Measurements from ENCODE around the gene CX3CR1. TPM values are rescaled to one million over a fixed set of nuclear protein-coding genes. Genes with fewer than 3 reads are reported as not detected.
"Not testable (repeated sequence)": the region's sequence is repeated elsewhere in the genome, so short reads cannot be mapped to it uniquely, and the experiment has no call there.

CX3CR1 gene
- total RNA-seq, 2 donors from 2014 or later = 0.57 to 0.66 TPM

DNA sequence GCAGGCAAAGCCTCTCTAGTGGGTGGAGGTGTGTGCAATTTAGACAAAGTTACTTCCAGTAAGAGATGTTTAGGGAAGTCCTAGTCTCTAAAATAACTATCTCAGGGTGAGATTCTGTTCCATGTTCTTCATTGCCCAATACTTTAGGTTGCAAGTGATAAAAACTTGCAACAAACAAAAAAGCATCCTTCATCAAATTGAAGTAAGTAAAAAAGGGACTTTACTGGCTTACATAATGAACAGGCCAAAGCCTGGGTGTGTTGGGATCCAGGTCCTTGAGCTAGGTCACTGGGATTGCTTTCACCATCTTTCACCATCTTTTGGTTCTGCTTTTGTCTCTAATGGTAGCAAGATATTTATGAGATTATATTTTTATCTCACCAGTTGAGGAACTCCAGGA lies 38.3 kb downstream of the CX3CR1 start:
- no peak overlapping the region for H3K27ac ChIP-seq
- no peak overlapping the region for H3K9ac ChIP-seq (ENCODE audit: low read depth in 2 of 2, low read length in 2 of 2)
- H3K9me3 ChIP-seq = no peaks in the 10 kb centered on the region
- H3K4me3 ChIP-seq = no peak overlapping the region
- TF ChIP-seq, protein P1, sequence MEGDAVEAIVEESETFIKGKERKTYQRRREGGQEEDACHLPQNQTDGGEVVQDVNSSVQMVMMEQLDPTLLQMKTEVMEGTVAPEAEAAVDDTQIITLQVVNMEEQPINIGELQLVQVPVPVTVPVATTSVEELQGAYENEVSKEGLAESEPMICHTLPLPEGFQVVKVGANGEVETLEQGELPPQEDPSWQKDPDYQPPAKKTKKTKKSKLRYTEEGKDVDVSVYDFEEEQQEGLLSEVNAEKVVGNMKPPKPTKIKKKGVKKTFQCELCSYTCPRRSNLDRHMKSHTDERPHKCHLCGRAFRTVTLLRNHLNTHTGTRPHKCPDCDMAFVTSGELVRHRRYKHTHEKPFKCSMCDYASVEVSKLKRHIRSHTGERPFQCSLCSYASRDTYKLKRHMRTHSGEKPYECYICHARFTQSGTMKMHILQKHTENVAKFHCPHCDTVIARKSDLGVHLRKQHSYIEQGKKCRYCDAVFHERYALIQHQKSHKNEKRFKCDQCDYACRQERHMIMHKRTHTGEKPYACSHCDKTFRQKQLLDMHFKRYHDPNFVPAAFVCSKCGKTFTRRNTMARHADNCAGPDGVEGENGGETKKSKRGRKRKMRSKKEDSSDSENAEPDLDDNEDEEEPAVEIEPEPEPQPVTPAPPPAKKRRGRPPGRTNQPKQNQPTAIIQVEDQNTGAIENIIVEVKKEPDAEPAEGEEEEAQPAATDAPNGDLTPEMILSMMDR (IDR thresholded peaks at IDR 0.05) = no peak
- no peaks in the 10 kb centered on the region for H3K36me3 ChIP-seq
- intact Hi-C loops (cut with DNase I) = no loop called here
- H3K4me1 ChIP-seq = no peaks in the 10 kb centered on the region
- no peak for DNase-seq
- no peaks in the 10 kb centered on the region for H3K27me3 ChIP-seq

GRCh38 chr3:39237027-39237426 lies 42.8 kb downstream of the CX3CR1 start:
- TF ChIP-seq, protein P1 (IDR thresholded peaks at IDR 0.05) = no peak
- no peak for DNase-seq
- no peak overlapping the region for H3K27ac ChIP-seq
- H3K9me3 ChIP-seq = no peaks in the 10 kb centered on the region
- no peaks in the 10 kb centered on the region for H3K27me3 ChIP-seq
- no peak overlapping the region for H3K9ac ChIP-seq (ENCODE audit: low read depth in 2 of 2, low read length in 2 of 2)
- intact Hi-C loops (cut with DNase I) = no loop called here
- no peaks in the 10 kb centered on the region for H3K36me3 ChIP-seq
- no peak overlapping the region for H3K4me3 ChIP-seq
- no peaks in the 10 kb centered on the region for H3K4me1 ChIP-seq

DNA sequence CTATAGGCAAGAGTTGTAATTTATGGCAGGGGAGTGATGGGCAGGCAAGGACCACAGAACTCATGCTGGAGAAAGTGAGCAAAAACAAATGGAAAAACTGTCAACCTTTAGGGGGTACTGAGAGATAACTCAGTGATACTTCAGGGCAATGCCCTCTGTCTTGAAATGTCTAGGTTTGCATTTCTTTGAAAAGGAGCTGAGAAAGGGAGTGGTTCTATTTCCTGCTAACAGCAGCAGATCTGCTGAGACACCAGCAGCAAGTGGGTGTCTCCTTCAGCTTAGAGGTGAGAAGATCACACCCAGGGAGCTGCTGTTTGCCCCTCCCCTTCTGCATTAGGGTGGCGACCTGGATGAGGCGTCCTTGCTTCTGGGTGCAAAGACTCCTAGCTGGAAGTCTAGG lies 45.2 kb downstream of the CX3CR1 start:
- Histone ChIP-seq H3K27ac (no peak overlapping the region), H3K9me3 (no peaks in the 10 kb centered on the region), H3K36me3 (no peaks in the 10 kb centered on the region), H3K9ac (ENCODE audit: low read depth in 2 of 2, low read length in 2 of 2) (no peak overlapping the region), H3K4me3 (no peak overlapping the region), H3K27me3 (no peaks in the 10 kb centered on the region), H3K4me1 (no peaks in the 10 kb centered on the region)
- no peak for DNase-seq
- intact Hi-C loops (cut with DNase I) = no loop called here
- TF ChIP-seq, protein P1 (IDR thresholded peaks at IDR 0.05) = no peak

- DNase-seq = no peak
- no peaks in the 10 kb centered on the region for H3K27me3 ChIP-seq
Measured at GRCh38 chr3:39232859-39233258, 47.0 kb downstream of the CX3CR1 start.

GRCh38 chr3:39230453-39230852 lies 49.4 kb downstream of the CX3CR1 start:
- intact Hi-C loops (cut with DNase I) = no loop called here
- TF ChIP-seq, protein P1 (IDR thresholded peaks at IDR 0.05) = no peak

More at GRCh38 chr3:39232859-39233258, 47.0 kb downstream of the CX3CR1 start:
- Histone ChIP-seq H3K27ac (no peak overlapping the region), H3K9ac (ENCODE audit: low read depth in 2 of 2, low read length in 2 of 2) (no peak overlapping the region), H3K4me3 (no peak overlapping the region), H3K4me1 (no peaks in the 10 kb centered on the region), H3K36me3 (no peaks in the 10 kb centered on the region), H3K9me3 (no peaks in the 10 kb centered on the region)
- TF ChIP-seq, protein P1 (IDR thresholded peaks at IDR 0.05) = no peak
- intact Hi-C loops (cut with DNase I) = no loop called here

GRCh38 chr3:39228496-39228895 lies 51.3 kb downstream of the CX3CR1 start:
- no peaks in the 10 kb centered on the region for H3K27me3 ChIP-seq
- TF ChIP-seq, protein P1 (IDR thresholded peaks at IDR 0.05) = no peak
- no peaks in the 10 kb centered on the region for H3K4me1 ChIP-seq
- H3K9me3 ChIP-seq = no peaks in the 10 kb centered on the region
- no peak overlapping the region for H3K9ac ChIP-seq (ENCODE audit: low read depth in 2 of 2, low read length in 2 of 2)
- no peak overlapping the region for H3K27ac ChIP-seq
- no peak for DNase-seq
- intact Hi-C loops (cut with DNase I) = no loop called here
- H3K36me3 ChIP-seq = no peaks in the 10 kb centered on the region
- no peak overlapping the region for H3K4me3 ChIP-seq

More at GRCh38 chr3:39230453-39230852, 49.4 kb downstream of the CX3CR1 start:
- H3K36me3 ChIP-seq = no peaks in the 10 kb centered on the region
- no peaks in the 10 kb centered on the region for H3K27me3 ChIP-seq
- no peaks in the 10 kb centered on the region for H3K9me3 ChIP-seq
- DNase-seq = no peak
- no peak overlapping the region for H3K27ac ChIP-seq
- no peak overlapping the region for H3K4me3 ChIP-seq
- no peak overlapping the region for H3K9ac ChIP-seq (ENCODE audit: low read depth in 2 of 2, low read length in 2 of 2)
- no peaks in the 10 kb centered on the region for H3K4me1 ChIP-seq

DNA sequence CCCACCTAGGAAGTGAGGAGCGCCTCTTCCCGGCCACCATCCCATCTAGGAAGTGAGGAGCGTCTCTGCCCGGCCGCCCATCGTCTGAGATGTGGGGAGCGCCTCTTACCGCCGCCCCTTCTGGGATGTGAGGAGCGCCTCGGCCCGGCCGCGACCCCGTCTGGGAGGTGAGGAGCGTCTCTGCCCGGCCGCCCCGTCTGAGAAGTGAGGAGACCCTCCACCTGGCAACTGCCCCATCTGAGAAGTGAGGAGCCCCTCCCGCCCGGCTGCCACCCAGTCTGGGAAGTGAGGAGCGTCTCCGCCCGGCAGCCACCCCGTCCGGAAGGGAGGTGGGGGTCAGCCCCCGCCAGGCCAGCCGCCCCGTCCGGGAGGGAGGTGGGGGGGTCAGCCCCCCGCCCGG lies 52.2 kb downstream of the CX3CR1 start:
- H3K27ac ChIP-seq; H3K36me3 ChIP-seq; intact Hi-C loops (cut with DNase I); H3K9me3 ChIP-seq; DNase-seq; H3K27me3 ChIP-seq; H3K9ac ChIP-seq (ENCODE audit: low read depth in 2 of 2, low read length in 2 of 2); H3K4me1 ChIP-seq; H3K4me3 ChIP-seq: not testable (repeated sequence)

Measured in colonic mucosa (tissue), 4 donors.